Measurements from ENCODE around the gene ABCF2.

Gene ABCF2

DNA sequence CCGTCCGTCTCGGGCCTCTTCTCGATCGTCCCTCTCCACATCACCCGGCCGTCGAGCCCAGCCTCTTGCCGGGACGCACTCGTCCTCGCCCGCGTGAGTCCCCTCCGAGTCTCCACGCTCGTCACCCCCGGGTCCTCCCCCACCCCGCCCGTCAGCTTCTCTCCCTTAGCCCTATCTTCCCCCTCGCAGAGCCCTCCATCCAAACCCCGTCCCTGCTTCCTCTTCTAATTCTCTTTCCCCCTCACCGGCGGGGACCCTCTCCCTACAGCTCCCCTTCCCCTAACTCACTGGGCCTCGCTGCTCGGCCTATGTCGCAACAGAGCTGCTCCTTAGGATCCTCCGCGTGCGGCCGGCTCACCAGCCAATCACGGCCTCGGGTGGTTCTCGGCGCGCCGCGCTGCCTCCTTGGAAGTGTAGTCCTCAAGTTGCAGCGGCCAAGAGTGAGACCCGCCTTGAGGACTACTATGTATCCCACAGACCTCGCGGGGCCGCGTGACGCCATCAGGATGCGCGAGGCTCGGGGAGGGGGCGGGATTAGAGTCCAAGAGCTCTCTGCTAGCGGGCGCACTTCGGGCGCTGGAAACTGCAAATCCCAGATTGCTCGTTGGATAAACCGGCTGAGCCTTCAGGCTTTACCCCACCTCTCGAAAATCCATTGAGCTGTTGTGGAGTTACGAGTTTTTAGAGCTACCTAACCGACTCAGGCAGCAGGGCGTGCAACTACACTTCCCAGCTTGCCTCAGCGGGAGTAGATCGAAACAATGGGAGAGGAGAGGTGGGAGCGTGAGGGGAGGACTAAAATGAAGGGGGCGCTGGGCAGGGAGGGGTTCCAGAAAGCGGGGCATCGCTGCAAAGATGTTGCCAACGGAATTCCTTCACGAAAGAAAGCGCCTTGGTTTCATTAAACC lies at the start of gene ABCF2:
TSS of gene ABCF2 (minus strand) at position 331 of the 908 bp plus-strand sequence. CDS start 747 bp downstream, outside the sequence.
- DNase-seq (ENCODE audit: low spot score) = peak; percentile 98

DNA sequence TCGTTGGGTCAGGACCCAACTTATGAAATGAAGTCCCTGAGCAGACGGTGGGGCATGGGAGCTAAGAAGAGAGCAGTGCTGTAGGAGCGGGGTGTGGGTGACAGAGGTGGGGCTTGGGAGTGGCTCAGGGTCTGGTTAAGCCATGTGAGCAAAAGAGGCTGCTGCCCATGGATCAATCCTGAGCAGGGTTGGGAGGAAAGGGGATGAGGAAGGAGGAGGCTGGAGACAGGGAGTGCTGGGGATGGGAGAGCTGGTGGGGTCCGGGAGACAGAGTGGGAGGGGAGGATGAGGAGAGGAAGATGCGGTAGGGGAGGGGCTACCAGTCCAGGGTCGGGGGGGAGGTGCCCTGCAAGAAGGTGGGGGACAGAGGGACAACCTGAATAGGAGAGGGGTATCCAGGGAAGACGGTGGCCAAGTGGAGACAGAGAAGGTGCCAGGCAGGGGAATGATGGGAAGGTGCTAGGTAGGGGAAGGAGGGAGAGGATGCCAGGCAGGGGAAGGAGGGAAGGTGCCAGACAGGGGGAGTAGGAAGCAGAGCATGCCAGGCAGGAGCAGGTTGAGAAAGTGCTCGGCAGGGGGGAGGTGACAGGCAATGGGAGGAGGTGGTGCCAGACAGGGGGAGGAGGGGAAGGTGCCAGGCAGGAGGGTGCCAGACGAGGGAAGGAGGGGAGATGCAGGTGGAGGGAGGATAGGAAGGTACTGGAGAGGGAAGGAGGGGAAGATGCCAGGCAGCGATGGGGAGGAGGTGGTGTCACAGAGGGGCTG lies 49.0 kb upstream of the ABCF2 start:
- peak; percentile 76 for DNase-seq (ENCODE audit: low spot score)

DNA sequence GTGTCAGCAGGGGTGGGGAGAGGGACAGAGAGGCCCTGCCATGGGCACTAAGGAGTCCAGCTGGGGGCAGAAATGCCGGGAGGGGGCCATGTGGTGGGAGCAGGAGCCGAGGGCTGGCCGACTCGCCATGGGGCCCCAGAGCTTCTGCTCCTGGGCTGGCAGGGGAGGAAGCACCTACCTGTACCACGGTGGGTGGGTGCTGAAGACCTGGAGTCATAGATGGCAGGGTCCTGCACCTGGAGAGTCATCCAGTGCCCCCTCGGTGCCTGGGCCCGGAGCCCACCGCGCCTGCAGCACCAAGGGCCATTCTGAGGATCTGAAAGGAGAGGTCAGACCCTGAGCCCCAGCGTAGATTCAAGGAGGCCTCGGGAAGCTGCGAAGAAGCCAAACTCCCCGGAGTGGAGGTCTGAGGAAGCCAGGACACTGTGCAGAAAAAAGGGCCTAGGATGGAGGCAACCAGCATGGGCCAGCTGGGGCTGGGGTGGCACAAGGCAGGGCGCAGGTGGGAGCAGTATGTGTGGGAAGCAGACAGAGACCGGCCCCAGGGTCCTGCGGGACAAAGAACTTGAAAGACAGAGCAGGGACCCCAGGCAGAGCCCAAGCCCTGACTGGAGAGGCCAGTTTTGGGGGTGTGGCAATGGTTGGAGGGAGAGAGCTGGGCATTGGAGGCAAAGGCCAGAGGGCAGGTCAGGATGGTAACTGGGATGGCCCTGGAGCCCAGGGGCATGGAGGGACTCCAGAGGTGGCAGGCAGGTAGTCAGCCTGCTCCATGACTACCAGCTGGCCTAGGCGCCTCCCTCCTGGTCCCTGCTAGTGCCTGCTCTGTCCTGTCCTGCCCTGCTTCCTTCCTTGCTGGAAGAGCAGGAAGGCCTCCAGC lies 48.2 kb upstream of the ABCF2 start:
- no peak for DNase-seq (ENCODE audit: low spot score)

DNA sequence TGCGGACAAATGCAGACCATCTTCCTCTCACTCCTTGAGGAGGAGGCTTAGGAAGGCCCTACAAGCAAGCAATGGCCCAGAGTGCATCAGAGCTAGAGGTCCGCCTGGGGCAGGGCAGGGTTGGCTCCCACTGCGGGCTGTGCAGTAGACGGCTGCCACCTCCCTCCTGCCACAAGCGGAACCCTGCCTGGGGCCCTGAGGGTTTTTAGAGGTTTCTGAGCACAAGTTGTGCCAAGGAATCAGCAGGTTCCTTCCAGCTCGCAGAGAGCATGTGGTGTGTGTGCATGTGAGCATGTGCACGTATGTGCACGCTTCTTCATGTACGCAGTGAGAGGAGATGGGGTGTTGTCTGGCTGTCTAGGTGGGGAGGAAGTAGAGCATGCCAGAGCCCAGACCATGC lies 47.4 kb upstream of the ABCF2 start:
- no peak for DNase-seq (ENCODE audit: low spot score)

DNA sequence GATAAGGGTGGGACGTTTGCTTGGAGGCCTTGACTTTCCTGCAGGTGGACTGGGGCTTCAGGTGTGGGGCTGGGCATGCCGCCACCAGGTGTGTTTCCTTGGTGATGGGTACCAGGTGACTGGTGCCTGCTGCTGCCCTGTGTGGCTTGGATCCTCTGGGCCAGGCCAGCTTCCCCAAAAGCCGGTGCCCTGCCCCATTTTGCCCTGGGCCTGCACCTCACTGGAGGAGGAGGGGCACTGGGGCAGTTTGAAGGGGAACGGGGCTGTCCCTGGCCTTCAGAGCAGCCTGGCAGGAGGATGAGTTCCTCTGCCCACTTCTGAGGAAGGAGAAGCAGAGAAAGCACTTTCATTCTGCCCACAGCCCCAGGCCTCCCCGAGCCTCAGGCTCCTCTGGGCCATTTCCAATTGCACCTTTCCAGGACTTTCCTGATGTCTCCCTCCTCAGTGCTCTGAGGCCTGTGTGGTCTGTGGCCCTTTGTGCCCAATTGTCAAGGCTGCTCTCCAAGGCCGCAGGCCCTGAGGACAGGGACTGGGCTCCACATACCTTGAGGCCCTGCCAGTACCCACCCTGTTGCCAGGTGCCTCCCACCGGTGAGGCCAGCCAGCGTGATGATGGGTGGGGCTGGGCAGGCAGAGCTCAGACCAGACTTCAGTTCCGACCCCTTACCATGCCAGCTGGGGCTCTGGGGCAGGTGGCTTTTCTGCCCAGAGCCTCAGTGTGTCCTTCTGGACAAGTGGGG lies 46.8 kb upstream of the ABCF2 start:
- no peak for DNase-seq (ENCODE audit: low spot score)

DNA sequence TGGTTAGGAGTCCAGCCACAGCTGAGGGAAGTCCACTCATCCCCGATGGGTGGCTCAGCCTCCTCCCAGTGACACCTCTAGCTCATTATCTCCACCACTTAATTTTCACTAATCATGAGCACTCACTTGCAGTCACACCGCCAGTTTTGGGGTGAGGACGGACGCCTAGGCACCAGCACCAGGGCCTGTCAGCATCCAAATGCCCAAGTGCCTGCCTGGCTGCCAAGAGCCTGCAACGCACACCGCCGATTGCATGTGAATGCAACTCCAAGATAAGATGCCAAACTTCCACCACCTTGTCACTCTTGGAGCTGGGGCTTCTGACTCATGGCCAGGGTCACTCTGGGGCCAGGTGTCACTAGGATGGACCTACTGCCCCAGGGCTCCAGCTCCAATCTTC lies 45.9 kb upstream of the ABCF2 start:
- no peak for DNase-seq (ENCODE audit: low spot score)

DNA sequence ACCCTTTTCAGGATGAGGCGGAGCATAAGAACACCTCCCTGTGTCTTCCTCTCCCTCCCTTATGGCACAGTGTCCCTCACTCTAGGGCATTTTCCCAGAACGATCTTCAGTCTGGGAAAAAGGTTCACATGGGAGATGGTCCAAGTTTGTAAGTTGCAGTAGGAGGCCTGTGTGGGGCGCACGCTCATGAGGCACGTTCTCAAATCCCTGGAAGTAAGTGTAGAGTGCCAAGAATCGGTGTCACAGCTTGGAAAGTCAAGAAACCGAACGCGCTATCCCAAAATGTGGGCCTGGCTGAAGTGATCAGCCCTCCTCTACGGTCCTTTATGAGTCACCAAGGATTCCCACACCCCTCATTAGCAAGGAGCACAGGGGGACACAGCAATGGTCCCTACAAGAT lies 45.4 kb upstream of the ABCF2 start:
- DNase-seq (ENCODE audit: low spot score) = no peak

DNA sequence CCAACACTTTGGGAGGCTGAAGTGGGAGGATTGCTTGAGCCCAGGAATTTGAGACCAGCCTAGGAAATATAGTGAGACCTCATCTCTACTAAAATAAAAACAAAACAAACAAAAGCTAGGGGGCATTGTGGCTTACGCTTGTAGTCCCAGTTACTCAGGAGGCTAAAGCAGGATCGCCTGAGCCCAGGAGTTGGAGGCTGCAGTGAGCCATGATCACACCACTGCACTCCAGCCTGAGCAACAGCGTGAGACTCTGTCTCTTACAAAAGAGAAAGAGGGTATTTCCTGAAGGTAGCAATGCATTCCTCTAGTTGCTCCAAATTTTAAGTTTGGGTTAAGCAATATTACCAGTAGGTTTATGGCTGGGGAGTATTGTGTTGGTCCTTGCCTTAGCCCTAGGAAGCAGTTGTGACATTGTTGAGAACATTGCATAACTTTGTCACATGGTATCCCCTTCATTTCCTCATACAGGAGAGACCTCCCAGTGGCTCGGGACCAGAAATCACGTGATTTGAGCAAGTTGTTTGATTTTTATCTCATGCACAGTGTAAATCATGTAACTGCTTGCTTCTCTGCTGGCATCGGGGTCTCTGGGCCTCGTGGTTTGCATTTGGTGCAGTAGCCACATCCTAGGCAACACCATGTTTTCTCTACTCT lies 44.8 kb upstream of the ABCF2 start:
- no peak for DNase-seq (ENCODE audit: low spot score)

DNA sequence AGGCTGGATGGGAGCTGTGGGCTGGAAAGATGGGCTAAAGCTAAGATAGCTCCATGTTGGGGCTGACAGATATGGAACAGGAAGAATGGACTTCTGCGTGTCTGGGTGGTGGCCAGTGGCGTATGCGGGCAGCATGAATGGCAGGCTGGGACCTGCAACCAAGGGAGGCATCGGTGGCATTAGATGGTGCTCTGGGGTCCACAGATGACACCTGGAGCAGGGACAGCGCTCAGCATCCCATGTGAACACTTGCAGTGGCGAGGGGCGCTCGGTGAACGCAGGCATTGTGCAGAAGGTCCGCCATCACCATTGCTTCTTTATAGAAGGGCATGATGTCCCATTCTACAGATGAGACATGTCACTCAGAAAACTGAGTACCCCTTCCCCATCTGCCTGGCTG lies 42.5 kb upstream of the ABCF2 start:
- DNase-seq (ENCODE audit: low spot score) = no peak

DNA sequence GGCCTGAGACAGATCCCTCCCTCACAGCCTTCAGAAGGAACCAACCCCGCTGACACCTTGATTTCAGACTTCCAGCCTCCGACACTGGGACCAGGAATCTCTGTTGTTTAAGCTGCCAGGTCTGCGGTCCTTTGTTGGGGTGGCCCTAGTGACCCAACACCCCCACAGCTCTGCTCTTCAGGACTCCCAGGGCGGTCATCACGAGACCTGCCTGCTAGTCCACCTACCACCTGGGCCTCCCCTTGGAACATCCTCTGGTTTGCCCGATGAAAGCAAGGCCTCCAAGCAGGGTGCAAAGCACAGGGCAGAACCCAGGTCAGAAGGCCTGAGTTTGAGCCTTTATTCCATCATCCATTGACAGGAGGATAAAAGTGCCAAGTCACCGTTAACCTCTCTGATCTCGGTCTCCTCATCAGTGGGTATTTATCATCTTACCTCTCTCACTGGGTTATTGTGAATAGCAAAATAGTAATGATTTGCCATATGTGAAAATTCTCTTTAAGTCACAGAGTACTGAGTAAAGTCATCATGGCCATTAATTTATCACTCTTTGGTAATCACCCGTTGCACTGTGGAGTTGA lies 38.4 kb upstream of the ABCF2 start:
- DNase-seq (ENCODE audit: low spot score) = no peak

DNA sequence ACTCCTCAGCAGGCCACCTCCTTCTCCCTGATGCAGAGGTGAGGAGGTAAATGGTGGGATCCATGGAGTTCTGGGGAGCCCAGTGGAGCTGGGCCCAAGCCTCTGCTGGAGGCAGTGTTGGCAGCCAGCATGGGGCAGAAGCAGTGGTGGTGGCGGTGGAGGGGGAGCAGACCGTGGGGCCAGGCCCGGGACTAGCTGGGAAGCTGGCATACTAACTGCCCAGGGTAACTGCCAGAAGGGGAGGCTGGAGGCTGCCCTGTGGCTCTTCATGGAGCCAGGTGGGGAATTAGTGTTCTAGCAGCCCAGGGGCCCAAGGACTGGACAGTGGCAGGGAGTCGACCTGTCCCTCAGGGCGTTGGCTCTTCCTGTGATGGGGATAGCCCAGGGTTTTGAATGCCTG lies 37.6 kb upstream of the ABCF2 start:
- no peak for DNase-seq (ENCODE audit: low spot score)

DNA sequence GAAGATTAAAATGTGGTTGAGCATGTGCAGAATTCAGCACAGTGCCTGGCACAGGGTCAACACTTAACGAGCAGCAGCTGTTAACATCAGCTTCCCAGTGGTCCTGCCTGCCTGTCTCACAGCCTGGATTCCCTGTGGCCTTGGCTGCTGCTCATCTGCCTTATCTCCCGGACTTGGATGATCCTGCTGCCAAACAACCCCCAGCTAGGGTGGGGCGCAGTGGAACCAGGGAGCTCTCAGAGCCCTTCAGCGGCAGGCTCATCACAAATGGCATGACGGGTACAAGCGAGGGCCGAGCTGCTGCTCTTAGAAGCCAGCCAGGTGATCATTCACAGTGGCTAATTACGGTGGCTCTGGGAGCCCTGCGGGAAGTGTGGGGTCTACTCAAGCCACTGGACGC lies 34.5 kb upstream of the ABCF2 start:
- DNase-seq (ENCODE audit: low spot score) = no peak

DNA sequence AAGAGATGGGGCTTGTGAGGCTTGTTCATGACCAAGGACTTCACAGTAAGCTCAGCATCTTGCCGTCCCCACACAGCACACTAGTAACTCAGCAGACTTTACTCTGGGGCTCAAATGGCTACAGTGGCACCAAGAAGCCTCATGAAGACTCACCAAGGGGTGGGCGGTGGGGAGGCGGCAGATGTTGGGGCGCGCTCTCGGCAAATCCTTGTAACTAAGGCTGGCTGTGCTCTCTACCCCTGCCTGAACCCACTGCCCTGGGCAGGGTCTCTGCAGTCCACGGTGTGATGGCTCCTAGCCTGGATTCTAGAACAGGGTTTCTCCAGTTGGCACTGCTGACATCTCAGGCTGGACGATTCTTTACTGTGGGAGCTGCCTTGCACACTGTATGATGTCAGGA lies 33.9 kb upstream of the ABCF2 start:
- no peak for DNase-seq (ENCODE audit: low spot score)

DNA sequence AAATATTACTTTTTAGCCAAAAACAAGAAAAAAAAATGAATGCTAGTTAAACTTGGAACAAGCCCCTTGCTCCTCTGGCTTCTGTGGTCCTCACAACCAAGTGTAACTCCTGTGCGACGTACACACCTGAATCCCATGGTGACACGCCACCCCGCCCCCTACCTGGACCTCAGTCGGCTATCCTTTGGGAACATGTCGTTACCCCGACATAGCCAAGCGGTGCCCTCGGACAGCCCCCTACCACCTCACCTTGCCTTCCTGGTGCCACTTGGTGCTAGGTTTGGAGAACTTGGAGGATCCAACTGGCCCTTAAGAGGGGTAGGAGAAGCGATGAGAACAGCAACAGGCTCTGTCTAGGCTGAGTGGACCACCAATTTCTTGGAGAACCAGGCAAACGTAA lies 33.5 kb upstream of the ABCF2 start:
- no peak for DNase-seq (ENCODE audit: low spot score)

DNA sequence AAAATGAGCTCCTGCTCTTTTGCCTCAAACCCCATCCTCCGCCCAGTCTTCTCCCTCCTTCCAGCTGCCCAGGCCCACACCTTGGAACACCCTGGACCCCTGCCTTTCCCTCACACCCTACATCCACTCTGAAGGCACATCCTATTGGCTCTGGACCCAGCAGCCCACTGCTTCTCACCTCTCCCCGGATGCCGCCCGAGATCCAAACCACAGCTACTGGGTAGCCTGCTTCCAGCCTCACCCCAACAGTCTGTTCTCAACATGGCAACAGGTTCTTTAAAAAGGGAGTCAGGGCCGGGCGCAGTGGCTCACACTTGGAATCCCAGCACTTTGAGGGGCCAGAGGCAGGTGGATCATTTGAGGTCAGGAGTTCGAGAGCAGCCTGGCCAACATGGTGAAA lies 31.0 kb upstream of the ABCF2 start:
- no peak for DNase-seq (ENCODE audit: low spot score)

DNA sequence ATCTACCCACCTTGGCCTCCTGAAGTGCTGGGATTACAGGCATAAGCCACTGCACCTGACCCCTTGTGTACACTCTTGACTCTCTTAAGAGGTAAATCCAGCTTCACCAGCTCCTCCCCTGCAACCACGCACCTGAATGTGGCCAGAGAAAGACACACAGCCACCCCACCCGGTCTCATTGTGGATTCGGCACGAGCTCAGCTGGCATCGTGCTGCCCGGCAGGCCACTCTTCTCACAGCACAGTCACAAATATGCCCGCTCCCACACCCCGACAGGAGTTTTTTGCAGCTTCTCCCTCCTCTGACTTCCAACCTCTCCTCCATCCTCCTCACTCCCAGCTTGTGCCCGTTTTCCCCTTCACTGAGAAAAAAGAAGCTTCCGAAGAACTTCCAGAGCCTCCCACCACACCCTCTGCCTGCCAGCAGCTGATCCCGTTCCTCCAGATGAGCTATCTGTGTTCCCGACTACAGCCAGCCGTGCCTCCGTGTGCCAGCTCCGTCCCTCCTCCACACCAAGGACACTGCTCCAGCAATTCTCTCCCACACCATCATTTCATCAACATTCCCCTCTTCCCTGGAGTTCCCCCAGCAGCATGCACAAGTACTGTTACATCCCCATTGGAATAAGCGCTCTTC lies 29.5 kb upstream of the ABCF2 start:
- DNase-seq (ENCODE audit: low spot score) = no peak

DNA sequence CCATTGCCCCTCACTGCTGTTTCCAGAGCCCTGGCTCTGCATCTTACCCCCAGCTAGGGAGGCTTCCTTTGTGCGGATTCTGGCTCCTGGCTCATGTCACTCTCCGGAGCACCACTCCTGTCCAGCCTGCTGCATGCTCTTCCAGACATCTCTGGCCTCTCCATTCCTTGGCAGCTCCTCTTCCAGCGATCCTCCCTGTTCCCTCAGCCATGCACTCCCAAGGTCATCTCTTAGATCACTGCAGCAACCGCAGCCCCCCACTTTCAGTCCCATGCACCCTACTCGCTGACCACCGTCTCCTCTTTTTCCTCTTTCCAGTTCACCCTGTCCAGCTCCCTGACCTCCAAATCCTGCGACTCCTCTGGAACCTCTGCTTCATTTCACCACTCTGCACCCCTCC lies 28.4 kb upstream of the ABCF2 start:
- DNase-seq (ENCODE audit: low spot score) = no peak

DNA sequence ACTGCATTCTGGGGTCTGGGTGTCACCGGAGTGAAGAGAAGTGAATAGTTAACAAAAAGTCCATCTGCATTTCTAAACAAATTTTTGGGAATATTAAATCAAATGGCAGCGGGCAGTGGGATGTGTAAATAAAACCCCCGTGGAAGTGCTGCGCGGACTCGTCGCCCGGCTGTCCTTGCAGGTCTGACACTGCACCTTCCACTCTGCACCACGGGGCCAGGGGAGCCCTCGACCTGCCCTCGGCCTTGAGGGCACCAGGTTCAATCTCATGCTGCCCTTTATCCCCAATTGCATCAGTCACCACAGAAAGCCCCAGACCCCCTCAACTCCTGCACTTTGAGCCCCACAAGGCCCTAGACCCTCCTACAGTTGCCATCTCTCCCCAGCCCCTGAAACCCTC lies 27.8 kb upstream of the ABCF2 start:
- DNase-seq (ENCODE audit: low spot score) = no peak

DNA sequence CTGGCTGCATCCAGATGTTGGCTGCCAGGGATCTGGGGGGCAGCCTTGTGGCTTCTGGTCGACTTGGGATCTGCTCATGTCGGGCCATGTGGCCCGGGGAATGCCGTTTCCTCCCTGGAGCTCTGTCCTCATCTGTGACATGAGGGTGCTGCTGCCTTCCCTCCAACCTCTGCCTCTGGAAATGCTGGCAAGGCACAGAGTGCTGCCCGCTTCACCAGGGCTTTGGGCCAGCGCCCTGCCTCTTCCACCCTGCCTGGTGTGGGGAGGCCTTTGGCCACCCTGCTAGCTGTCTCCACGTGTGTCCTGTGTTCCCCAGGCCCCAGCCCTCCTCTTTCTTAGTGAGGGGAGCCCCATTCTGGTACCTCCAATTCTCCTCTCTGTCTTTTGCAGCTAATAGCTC lies 27.3 kb upstream of the ABCF2 start:
- no peak for DNase-seq (ENCODE audit: low spot score)

Measured in putamen (tissue), 1 donor.